Measurements from ENCODE around the gene ELANE. TPM values are rescaled to one million over a fixed set of nuclear protein-coding genes. Genes with fewer than 3 reads are reported as not detected.
A peak's percentile ranks its signal among the peaks of the same experiment; 100 is the strongest.
"Not testable (repeated sequence)": the region's sequence is repeated elsewhere in the genome, so short reads cannot be mapped to it uniquely, and the experiment has no call there.

ELANE gene
- total RNA-seq, 2 donors from 2014 or later = 0.81 TPM; not detected in 1

- peak; percentile 21 for ATAC-seq
- no peak for DNase-seq
- intact Hi-C loops (cut with DNase I, micrococcal nuclease) = no loop called here
Measured at GRCh38 chr19:871446-872265, 19.6 kb downstream of the ELANE start.

DNA sequence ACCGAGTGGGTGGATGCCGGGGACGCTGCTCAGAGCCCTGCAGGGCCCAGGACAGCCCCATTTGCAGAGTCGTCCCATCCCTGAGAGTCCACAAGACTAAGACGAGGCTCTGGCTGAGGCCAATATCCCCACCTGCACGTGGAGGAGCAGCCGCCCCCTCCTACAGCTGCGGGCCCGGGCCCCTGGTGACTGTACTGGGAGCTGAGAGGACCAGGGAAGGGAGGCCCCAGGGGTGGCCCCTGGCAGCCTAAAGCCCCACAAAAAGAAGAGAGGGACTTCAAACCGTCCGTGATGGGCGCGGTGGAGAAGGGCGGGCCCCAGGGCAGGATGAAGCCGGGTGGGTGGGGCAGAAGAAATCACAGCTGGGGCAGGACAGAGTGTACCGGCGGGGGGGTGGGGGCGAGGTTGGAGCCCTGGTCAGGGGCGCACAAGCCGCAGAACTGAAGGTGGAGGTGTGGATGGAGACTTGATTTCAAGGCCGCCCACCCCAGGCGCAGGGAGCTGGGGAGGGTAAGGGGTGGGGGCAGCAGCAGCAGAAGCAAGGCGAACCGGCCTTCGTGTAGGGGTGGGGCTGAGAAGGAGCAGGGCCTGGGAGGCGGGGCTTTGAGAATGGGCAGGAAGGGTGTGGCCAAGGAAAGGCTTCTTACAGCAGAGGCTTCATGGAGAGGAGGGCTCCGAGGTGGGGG lies 20.3 kb downstream of the ELANE start:
- intact Hi-C loops (cut with DNase I, micrococcal nuclease) = no loop called here
- peak; percentile 90 to 91 for DNase-seq
- peak; percentile 84 for ATAC-seq

DNA sequence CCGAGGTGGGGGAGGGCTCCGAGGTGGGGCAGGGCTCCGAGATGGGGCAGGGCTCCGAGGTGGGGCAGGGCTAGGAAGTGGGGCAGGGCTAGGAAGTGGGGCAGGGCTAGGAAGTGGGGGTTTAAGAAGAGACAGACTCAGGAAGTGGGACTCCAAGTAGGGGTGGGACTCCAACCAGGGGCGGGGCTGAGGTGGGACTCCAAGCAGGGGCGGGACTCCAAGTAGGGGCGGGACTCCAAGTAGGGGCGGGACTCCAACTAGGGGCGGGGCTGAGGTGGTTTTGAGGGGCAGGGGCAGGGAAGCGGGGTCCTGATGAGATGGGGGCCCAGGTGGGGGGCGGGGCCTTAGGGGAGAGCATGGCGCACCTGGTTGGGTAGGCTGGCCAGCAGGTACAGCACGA lies 21.0 kb downstream of the ELANE start:
- ATAC-seq (peak; percentile 61), DNase-seq (peak; percentile 65 to 81)
- intact Hi-C loops (cut with DNase I, micrococcal nuclease) = no loop called here

DNA sequence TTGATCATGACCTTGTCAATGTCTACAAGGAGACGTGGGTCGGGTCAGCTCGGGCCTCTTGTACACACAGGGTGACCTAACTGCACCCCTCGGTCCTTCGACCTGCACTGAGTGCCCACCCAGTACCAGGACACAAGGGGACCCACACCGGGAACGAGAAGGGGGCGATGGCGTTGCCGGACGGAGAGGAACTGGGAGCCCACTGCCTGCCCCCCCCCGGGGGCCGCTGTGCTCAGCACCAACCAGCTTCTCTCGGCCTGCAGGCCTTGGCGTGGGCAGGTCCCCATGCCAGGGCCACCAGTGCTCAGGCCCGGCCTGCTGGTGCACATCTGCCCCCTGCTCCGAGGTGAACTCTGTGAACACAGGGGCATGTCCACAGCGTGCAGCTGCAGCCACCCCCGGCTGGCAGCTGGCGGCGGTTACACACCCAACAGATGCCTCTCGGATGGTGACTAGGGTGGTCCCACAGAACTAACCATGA lies 21.5 kb downstream of the ELANE start:
- DNase-seq (no peak), ATAC-seq (no peak)
- intact Hi-C loops (cut with DNase I, micrococcal nuclease) = no loop called here

DNA sequence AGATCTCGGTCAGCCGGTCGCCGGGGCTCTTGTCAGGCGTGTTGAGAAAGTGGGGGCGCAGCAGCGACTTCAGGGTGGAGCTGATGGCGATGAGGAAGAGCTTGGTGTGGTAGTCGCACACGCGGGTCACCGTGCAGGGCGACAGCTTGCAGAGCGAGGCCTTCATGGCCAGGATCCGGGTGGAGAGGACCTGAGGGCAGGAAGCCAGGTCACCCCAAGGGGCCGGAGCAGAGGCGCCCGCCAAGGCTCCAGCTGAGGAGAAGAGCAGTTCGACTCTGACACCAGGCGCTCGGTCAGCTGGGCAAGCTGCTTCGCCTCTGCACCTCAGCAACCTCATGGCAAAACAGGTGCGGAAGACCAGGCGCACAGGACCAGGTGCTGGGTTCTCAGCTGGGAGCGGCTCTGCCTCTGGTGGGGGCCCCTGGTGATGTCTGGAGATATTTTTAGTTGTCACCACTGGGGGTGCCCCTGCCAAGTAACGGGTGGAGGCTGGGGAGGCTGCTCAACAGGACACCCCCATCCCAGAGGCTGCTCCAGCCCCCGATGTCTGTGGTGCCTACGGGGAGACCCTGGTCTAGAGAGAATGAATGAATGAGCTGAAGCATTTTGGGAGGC lies 23.3 kb downstream of the ELANE start:
- intact Hi-C loops (cut with DNase I, micrococcal nuclease) = no loop called here
- ATAC-seq = no peak
- DNase-seq = no peak

GRCh38 chr19:876089-876488 lies 24.0 kb downstream of the ELANE start:
- intact Hi-C loops (cut with DNase I, micrococcal nuclease) = no loop called here
- no peak for ATAC-seq
- DNase-seq = no peak

DNA sequence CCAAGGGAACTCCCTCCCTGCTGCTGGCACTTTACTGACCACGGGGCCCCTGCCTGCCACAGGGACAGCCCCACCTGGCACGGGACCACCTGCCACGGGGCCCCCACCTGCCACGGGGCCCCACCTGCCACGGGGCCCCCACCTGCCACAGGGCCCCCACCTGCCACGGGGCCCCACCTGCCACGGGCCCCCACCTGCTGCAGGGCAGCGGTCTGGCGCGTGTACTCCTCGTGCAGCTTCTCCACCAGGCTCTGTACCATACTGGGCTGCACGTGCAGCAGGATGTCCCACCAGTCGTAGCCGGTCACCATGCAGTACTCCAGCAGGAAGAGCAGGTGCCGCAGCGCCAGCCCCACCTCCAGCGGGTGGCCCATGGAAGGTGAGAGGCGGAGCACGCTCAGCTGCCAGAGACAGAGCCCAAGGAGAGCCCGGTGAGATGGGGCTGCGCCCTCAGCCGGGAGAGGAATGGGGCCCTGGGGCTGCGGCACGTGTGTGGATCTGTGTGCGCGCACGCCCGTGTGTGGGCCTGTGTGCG lies 24.7 kb downstream of the ELANE start:
- intact Hi-C loops (cut with DNase I, micrococcal nuclease) = no loop called here

DNA sequence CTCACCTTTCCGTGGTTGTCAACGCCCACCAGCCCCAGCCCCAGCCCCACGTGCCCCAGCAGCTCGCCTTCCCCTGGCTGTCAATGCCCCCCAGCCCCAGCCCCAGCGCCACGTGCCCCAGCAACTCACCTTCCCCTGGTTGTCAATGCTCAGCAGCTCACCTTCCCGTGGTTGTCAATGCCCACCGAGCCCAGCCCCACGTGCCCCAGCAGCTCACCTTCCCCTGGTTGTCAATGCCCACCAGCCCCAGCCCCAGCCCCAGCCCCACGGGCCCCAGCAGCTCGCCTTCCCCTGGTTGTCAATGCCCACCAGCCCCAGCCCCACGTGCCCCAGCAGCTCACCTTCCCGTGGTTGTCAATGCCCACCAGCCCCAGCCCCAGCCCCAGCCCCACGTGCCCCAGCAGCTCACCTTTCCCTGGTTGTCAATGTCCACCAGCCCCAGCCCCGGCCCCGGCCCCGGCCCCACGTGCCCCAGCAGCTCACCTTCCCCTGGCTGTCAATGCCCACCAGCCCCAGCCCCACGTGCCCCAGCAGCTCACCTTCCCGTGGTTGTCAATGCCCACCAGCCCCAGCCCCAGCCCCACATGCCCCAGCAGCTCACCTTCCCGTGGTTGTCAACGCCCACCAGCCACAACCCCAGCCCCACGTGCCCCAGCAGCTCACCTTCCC lies 26.0 kb downstream of the ELANE start:
- ATAC-seq; intact Hi-C loops (cut with DNase I, micrococcal nuclease); DNase-seq: not testable (repeated sequence)

More for the DNA sequence above, 24.7 kb downstream of the ELANE start:
- ATAC-seq = no peak
- DNase-seq = no peak

DNA sequence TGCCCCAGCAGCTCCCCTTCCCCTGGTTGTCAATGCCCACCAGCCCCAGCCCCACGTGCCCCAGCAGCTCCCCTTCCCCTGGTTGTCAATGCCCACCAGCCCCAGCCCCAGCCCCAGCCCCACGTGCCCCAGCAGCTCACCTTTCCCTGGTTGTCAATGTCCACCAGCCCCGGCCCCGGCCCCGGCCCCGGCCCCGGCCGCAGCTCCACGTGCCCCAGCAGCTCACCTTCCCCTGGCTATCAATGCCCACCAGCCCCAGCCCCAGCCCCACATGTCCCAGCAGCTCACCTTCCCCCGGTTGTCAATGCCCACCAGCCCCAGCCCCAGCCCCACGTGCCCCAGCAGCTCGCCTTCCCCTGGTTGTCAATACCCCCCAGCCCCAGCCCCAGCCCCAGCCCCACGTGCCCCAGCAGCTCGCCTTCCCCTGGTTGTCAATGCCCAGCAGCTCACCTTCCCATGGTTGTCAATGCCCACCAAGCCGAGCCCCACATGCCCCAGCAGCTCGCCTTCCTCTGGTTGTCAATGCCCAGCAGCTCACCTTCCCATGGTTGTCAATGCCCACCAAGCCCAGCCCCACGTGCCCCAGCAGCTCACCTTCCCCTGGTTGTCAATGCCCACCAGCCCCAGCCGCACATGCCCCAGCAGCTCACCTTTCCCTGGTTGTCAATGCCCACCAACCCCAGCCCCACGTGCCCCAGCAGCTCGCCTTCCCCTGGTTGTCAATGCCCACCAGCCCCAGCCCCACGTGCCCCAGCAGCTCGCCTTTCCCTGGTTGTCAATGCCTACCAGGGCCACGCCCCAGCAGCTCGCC lies 26.9 kb downstream of the ELANE start:
- ATAC-seq; intact Hi-C loops (cut with DNase I, micrococcal nuclease); DNase-seq: not testable (repeated sequence)

- intact Hi-C loops (cut with DNase I, micrococcal nuclease) = no loop called here
- ATAC-seq = peak; percentile 57
- DNase-seq = no peak
Measured at GRCh38 chr19:879711-880438, 27.8 kb downstream of the ELANE start.

- no peak for ATAC-seq
- DNase-seq = no peak
- intact Hi-C loops (cut with DNase I, micrococcal nuclease) = no loop called here
Measured at GRCh38 chr19:881385-882071, 29.4 kb downstream of the ELANE start.

DNA sequence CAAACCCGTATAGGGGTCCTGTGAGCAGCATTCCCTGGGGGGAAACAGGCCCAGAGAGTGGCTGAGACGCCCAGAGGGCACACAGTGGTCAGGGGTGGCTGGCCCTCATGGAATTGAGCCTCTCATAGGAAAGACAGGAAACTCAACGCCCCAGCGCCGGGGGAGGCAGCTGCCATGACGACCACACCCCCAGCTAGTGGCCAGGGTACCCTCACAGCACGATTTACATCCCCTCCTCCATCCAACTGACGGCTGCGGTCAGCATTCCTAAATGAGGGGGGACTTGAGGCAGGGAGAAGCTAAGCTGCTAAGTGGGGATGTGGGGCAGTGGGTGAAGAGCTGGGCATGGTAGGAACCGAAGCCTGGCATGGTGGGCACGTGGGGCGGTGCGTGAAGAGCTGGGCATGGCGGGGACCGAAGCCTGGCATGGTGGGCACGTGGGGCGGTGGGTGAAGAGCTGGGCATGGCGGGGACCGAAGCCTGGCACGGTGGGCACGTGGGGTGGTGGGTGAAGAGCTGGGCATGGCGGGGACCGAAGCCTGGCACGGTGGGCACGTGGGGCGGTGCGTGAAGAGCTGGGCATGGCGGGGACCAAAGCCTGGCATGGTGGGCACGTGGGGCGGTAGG lies 30.9 kb downstream of the ELANE start:
- ATAC-seq (no peak), DNase-seq (no peak)
- intact Hi-C loops (cut with DNase I, micrococcal nuclease) = no loop called here

- no peak for ATAC-seq
- intact Hi-C loops (cut with DNase I, micrococcal nuclease) = no loop called here
Measured at GRCh38 chr19:883661-884211, 31.6 kb downstream of the ELANE start.

DNA sequence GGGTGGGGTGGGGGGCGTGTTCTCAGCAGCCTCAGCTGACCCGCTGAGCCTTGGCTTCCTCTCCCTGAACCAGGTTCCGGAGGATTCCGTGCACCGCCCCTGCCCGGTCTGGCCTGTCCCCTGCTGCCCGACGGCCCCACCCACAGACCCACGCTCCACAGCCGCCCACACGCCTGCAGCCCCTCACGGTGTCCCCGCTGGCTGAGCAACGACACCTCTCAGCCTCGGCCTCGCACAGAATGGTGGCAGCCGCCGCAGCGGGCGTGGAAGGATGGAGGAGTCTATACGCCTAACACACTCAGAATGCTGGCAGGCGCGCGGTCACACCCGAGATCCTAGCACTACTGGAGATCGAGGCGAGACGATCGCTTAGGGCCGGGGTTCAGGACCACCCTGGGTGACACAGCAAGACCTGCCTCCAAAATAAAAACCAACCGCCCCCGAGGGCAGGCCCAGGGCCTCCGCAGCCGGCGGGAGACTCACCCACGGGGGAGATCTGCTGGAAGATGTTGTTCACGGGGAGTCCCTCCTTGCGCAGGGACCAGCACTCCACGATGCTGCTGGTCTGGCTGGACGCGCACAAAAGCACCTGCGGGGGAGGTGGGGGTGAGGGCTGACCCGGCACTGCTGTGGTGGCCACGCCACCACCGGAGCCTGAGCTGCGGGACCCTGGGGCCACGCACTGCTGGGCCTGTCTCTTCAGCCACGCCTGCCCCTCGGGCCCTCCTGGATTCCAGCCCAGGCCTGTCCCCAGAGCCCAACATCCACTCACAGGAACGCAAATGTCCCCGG lies 32.5 kb downstream of the ELANE start:
- no peak for ATAC-seq

More at GRCh38 chr19:883661-884211, 31.6 kb downstream of the ELANE start:
- DNase-seq = no peak

GRCh38 chr19:885536-886224 lies 33.6 kb downstream of the ELANE start:
- intact Hi-C loops (cut with DNase I, micrococcal nuclease) = no loop called here
- ATAC-seq (no peak), DNase-seq (no peak)

More for the DNA sequence above, 32.5 kb downstream of the ELANE start:
- intact Hi-C loops (cut with DNase I, micrococcal nuclease) = no loop called here
- DNase-seq = no peak

All from left colon (tissue), 2 donors.